ENCODE results near the gene AMMECR1.
"Not testable (repeated sequence)": the region's sequence is repeated elsewhere in the genome, so short reads cannot be mapped to it uniquely, and the experiment has no call there.

Gene AMMECR1

GRCh38 chrX:110251961-110252360 is 65.9 kb downstream of the AMMECR1 start:
- DNase-seq: no peak

GRCh38 chrX:110251526-110251925 is 66.4 kb downstream of the AMMECR1 start:
- DNase-seq: no peak

- no peak for DNase-seq
Observed at GRCh38 chrX:110250847-110251246, 67.0 kb downstream of the AMMECR1 start.

GRCh38 chrX:110248578-110248977 is 69.3 kb downstream of the AMMECR1 start:
- DNase-seq: no peak

- DNase-seq: no peak
Observed at GRCh38 chrX:110245011-110245410, 72.9 kb downstream of the AMMECR1 start.

GRCh38 chrX:110242371-110242770 is 75.5 kb downstream of the AMMECR1 start:
- DNase-seq: no peak

- no peak for DNase-seq
Observed at GRCh38 chrX:110241816-110242215, 76.1 kb downstream of the AMMECR1 start.

GRCh38 chrX:110238259-110238658 is 79.6 kb downstream of the AMMECR1 start:
- not testable (repeated sequence) for DNase-seq

- not testable (repeated sequence) for DNase-seq
Observed at GRCh38 chrX:110231485-110231884, 86.4 kb downstream of the AMMECR1 start.

- not testable (repeated sequence) for DNase-seq
Observed at GRCh38 chrX:110229497-110230111, 88.3 kb downstream of the AMMECR1 start.

GRCh38 chrX:110228453-110228852 is 89.4 kb downstream of the AMMECR1 start:
- DNase-seq: no peak

- no peak for DNase-seq
Observed at GRCh38 chrX:110226931-110227330, 91.0 kb downstream of the AMMECR1 start.

- DNase-seq: no peak
Observed at GRCh38 chrX:110224926-110225617, 92.8 kb downstream of the AMMECR1 start.

- DNase-seq: no peak
Observed at GRCh38 chrX:110222497-110223257, 95.2 kb downstream of the AMMECR1 start.

GRCh38 chrX:110219920-110220319 is 98.0 kb downstream of the AMMECR1 start:
- DNase-seq: no peak

- no peak for DNase-seq
Observed at GRCh38 chrX:110218591-110218990, 99.3 kb downstream of the AMMECR1 start.

- DNase-seq: no peak
Observed at GRCh38 chrX:110216027-110216426, 101.9 kb downstream of the AMMECR1 start.

- DNase-seq: no peak
Observed at GRCh38 chrX:110215411-110215810, 102.5 kb downstream of the AMMECR1 start.

- DNase-seq: no peak
Observed at GRCh38 chrX:110214684-110215083, 103.2 kb downstream of the AMMECR1 start.

- DNase-seq: no peak
Observed at GRCh38 chrX:110213183-110213582, 104.7 kb downstream of the AMMECR1 start.

GRCh38 chrX:110212299-110212698 is 105.6 kb downstream of the AMMECR1 start:
- DNase-seq: no peak

GRCh38 chrX:110211340-110211739 is 106.5 kb downstream of the AMMECR1 start:
- DNase-seq: no peak

GRCh38 chrX:110210417-110211139 is 107.3 kb downstream of the AMMECR1 start:
- DNase-seq: no peak
